Measurements from ENCODE around the gene FAM83B.

Gene FAM83B

DNA sequence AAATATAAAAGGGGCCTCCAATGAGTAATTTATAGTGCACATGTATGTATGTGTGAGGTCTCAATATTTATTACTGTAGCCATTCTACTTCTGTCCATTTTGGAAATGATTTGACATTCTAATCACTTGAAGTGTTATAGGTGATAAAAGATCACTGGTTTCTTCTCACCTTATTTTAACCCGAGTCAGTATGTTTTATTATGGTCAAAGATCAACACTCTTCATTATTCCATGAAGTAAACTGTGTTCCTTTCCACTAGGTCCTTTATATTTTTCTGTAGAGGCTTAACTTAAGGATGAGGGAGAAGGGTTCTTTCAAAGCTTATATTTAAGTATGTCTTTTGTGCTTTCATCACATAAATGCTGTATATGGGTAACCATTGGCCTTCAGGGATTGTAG is 47.2 kb downstream of the FAM83B start:
- Histone ChIP-seq H3K4me2 (peak overlapping the region; percentile 68), H3K27ac (peak overlapping the region; percentile 88), H3K4me3 (IDR thresholded peaks at IDR 0.05; ENCODE audit: insufficient read depth, low read depth, low read length) (no peak overlapping the region), H3K36me3 (ENCODE audit: insufficient read depth) (no peaks in the 10 kb centered on the region), H3K4me1 (ENCODE audit: low read depth, poor library complexity, severe bottlenecking) (no peaks in the 10 kb centered on the region), H4K20me1 (ENCODE audit: insufficient read depth) (no peaks in the 10 kb centered on the region), H2AFZ (ENCODE audit: low read depth) (peak overlapping the region; percentile 37), H3K27me3 (ENCODE audit: insufficient read depth, low read depth) (no peaks in the 10 kb centered on the region), H3K79me2 (ENCODE audit: insufficient read depth, low read depth) (no peaks in the 10 kb centered on the region), H3K9ac (no peak overlapping the region)
- TF ChIP-seq, protein P1, sequence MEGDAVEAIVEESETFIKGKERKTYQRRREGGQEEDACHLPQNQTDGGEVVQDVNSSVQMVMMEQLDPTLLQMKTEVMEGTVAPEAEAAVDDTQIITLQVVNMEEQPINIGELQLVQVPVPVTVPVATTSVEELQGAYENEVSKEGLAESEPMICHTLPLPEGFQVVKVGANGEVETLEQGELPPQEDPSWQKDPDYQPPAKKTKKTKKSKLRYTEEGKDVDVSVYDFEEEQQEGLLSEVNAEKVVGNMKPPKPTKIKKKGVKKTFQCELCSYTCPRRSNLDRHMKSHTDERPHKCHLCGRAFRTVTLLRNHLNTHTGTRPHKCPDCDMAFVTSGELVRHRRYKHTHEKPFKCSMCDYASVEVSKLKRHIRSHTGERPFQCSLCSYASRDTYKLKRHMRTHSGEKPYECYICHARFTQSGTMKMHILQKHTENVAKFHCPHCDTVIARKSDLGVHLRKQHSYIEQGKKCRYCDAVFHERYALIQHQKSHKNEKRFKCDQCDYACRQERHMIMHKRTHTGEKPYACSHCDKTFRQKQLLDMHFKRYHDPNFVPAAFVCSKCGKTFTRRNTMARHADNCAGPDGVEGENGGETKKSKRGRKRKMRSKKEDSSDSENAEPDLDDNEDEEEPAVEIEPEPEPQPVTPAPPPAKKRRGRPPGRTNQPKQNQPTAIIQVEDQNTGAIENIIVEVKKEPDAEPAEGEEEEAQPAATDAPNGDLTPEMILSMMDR (conservative IDR thresholded peaks at IDR 0.05; ENCODE audit: low read depth, low read length): no peak

DNA sequence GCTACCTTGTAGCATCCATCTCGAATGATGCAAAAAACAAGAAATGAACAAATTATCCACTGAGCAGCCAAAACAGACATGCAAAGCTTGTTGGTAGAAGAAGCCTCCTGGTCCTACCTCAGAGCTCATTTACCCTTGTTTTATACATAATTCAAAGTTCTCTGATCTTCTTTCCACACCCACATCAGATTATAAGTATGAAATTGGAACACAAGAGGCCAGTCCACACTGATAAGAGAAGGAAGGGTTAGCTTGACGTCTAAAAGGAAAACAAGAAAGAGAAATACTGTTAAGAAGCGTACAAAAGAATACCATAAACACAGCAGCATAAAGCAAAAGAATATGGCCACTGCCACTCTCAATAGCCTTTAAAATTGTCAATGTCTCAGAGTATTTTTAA is 49.7 kb downstream of the FAM83B start:
- Histone ChIP-seq H3K79me2 (ENCODE audit: insufficient read depth, low read depth) (no peaks in the 10 kb centered on the region), H3K9ac (no peak overlapping the region), H3K36me3 (ENCODE audit: insufficient read depth) (no peaks in the 10 kb centered on the region), H4K20me1 (ENCODE audit: insufficient read depth) (no peaks in the 10 kb centered on the region), H3K4me3 (IDR thresholded peaks at IDR 0.05; ENCODE audit: insufficient read depth, low read depth, low read length) (no peak overlapping the region), H3K4me2 (peak overlapping the region; percentile 68; the same call in 1 of the 2 replicates), H3K4me1 (ENCODE audit: low read depth, poor library complexity, severe bottlenecking) (no peaks in the 10 kb centered on the region), H3K27ac (peak overlapping the region; percentile 88; the same call in 1 of the 2 replicates), H3K27me3 (ENCODE audit: insufficient read depth, low read depth) (no peaks in the 10 kb centered on the region), H2AFZ (ENCODE audit: low read depth) (peak overlapping the region; percentile 50)
- TF ChIP-seq, protein P1 (conservative IDR thresholded peaks at IDR 0.05; ENCODE audit: low read depth, low read length): no peak

DNA sequence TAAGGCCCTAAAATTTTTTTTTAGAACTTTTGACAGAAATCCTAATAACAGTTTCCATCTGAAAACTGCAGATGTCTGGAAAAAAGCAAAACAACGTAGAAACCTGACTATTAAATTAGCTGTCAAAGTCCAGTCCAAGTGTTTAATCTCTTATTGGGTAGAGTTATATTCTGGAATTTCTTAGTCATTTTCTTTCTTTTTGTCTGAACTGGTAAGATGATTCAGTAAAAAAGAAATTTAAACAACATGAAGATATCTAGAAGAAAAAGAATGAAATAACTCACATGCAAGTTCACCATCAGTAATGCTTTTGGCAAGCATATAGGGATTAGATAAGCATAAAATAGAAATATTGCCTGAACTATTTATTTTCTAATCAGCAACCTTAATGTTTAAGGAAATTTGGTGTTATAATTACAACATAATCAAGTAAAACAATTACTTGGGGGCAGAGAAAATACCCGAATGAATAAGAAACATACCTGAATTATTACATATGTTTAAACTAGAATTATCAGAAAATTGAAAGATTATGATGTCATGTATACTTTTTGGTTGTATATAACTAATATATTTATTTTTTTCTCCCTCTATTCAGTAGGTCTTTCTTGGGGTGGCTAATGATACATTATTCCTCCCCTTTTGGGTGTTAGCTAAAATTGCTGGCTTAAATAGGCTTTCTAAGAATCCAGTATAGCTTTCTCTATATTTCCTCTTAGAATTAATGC is 51.1 kb downstream of the FAM83B start:
- H3K4me2 ChIP-seq: no peak overlapping the region

GRCh38 chr6:54898767-54899166 is 52.2 kb downstream of the FAM83B start:
- no peaks in the 10 kb centered on the region for H4K20me1 ChIP-seq (ENCODE audit: insufficient read depth)
- TF ChIP-seq, protein P1 (conservative IDR thresholded peaks at IDR 0.05; ENCODE audit: low read depth, low read length): no peak
- H3K4me3 ChIP-seq (IDR thresholded peaks at IDR 0.05; ENCODE audit: insufficient read depth, low read depth, low read length): no peak overlapping the region
- H3K36me3 ChIP-seq (ENCODE audit: insufficient read depth): no peaks in the 10 kb centered on the region
- no peaks in the 10 kb centered on the region for H3K4me1 ChIP-seq (ENCODE audit: low read depth, poor library complexity, severe bottlenecking)
- H2AFZ ChIP-seq (ENCODE audit: low read depth): no peak overlapping the region
- H3K27me3 ChIP-seq (ENCODE audit: insufficient read depth, low read depth): no peaks in the 10 kb centered on the region
- H3K9ac ChIP-seq: no peak overlapping the region
- H3K4me2 ChIP-seq: no peak overlapping the region
- no peaks in the 10 kb centered on the region for H3K79me2 ChIP-seq (ENCODE audit: insufficient read depth, low read depth)
- no peak overlapping the region for H3K27ac ChIP-seq

More for the DNA sequence above, 51.1 kb downstream of the FAM83B start:
- Histone ChIP-seq H4K20me1 (ENCODE audit: insufficient read depth) (no peaks in the 10 kb centered on the region), H3K4me3 (IDR thresholded peaks at IDR 0.05; ENCODE audit: insufficient read depth, low read depth, low read length) (no peak overlapping the region), H3K9ac (no peak overlapping the region), H3K27ac (no peak overlapping the region), H2AFZ (ENCODE audit: low read depth) (no peak overlapping the region), H3K79me2 (ENCODE audit: insufficient read depth, low read depth) (no peaks in the 10 kb centered on the region), H3K4me1 (ENCODE audit: low read depth, poor library complexity, severe bottlenecking) (no peaks in the 10 kb centered on the region), H3K36me3 (ENCODE audit: insufficient read depth) (no peaks in the 10 kb centered on the region), H3K27me3 (ENCODE audit: insufficient read depth, low read depth) (no peaks in the 10 kb centered on the region)
- TF ChIP-seq, protein P1 (conservative IDR thresholded peaks at IDR 0.05; ENCODE audit: low read depth, low read length): no peak

All from KMS-11 (cell line).